Upper lobe of left lung (tissue), 6 donors: Measurements from ENCODE around the gene GADD45G. TPM values are rescaled to one million over a fixed set of nuclear protein-coding genes. Genes with fewer than 3 reads are reported as not detected.
A peak's percentile ranks its signal among the peaks of the same experiment; 100 is the strongest.

Experiments
- ATAC-seq, 2 donors: fragments of 200-7000 bp; cut with Tn5 transposase; one replicate each; pipeline ENCODE4 v1.9.1; 2022; ENCODE audit warnings: mild to moderate bottlenecking in 2 of 2, moderate library complexity in 2 of 2; ENCODE audit not compliant: low FRiP score in 2 of 2
- DNase-seq, 2 donors: peaks; one replicate each; pipeline ENCODE4 v3.0.0-alpha.2; 2019 to 2020
- H3K27ac ChIP-seq, 4 donors: fragments of 200-600 bp; sonication (generic); one replicate each; pipeline ENCODE4 v1.5.1; 2016 to 2019
- H3K27me3 ChIP-seq, 4 donors: fragments of 200-600 bp; sonication (generic); one replicate each; pipeline ENCODE4 v1.5.1; 2017 to 2019
- H3K36me3 ChIP-seq, 4 donors: fragments of 200-600 bp; sonication (generic); one replicate each; pipeline ENCODE4 v1.5.1; 2016 to 2019
- H3K4me1 ChIP-seq, 4 donors: fragments of 200-600 bp; sonication (generic); one replicate each; pipeline ENCODE4 v1.5.1; 2018 to 2019
- H3K4me3 ChIP-seq, 4 donors: fragments of 200-600 bp; sonication (generic); one replicate each; pipeline ENCODE4 v1.5.1; 2017 to 2019; ENCODE audit warnings: mild to moderate bottlenecking in 2 of 4, moderate library complexity in 1 of 4
- H3K9me3 ChIP-seq, 4 donors: fragments of 200-600 bp; sonication (generic); one replicate each; pipeline ENCODE4 v1.5.1; 2018 to 2019
- EP300 ChIP-seq, 4 donors: sonication (generic); formaldehyde crosslinking; IDR thresholded peaks; one replicate each; pipeline ENCODE4 v1.5.1; 2017; ENCODE audit warnings: antibody characterized with exemption in 4 of 4, control low read depth in 2 of 4
- POLR2A ChIP-seq, 4 donors: fragments of 450-650 bp; IDR thresholded peaks; one replicate each; pipeline ENCODE4 v1.5.1; 2016 to 2017; ENCODE audit warnings: antibody characterized with exemption in 4 of 4, mild to moderate bottlenecking in 2 of 4
- POLR2AphosphoS5 ChIP-seq, 2 donors: sonication (generic); formaldehyde crosslinking; IDR thresholded peaks; one replicate each; pipeline ENCODE4 v1.5.1; 2017; ENCODE audit warnings: antibody characterized with exemption in 2 of 2
- WGBS, 2 donors: methylation state at CpG; one replicate each; pipeline ENCODE4 v1.1.5; 2017 to 2018; 5-methylcytosine and 5-hydroxymethylcytosine counted together
- total RNA-seq, 6 donors: library from RNA; depleted of rRNA in 4 of 6; stranded (reverse); fragments of >200 nt in 4 of 6; gene quantifications; one replicate each; pipeline versions ENCODE4 v1.1.0 to v1.2.1, GENCODE V29; 2016 to 2021
- TF ChIP-seq, protein P1 (sequence below), 6 experiments: fragments of 450-650 bp in 4 of 6; fragments of 200-600 bp in 2 of 6; sonication (generic) in 2 of 6; IDR thresholded peaks; one replicate each; pipeline ENCODE4 v1.5.1; 2016 to 2019; ENCODE audit warnings: antibody characterized with exemption in 6 of 6
- donor health status: DM: no; HTN: no; CAD: no; lungs with moderate emphysema.
- donor health status: DM: no; HTN: yes; CAD: no; lungs with severe emphysema.

The GADD45G gene, protein sequence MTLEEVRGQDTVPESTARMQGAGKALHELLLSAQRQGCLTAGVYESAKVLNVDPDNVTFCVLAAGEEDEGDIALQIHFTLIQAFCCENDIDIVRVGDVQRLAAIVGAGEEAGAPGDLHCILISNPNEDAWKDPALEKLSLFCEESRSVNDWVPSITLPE
- 10 to 100 TPM; 12.6 to 46.1 (median 20.1) TPM for total RNA-seq

DNA sequence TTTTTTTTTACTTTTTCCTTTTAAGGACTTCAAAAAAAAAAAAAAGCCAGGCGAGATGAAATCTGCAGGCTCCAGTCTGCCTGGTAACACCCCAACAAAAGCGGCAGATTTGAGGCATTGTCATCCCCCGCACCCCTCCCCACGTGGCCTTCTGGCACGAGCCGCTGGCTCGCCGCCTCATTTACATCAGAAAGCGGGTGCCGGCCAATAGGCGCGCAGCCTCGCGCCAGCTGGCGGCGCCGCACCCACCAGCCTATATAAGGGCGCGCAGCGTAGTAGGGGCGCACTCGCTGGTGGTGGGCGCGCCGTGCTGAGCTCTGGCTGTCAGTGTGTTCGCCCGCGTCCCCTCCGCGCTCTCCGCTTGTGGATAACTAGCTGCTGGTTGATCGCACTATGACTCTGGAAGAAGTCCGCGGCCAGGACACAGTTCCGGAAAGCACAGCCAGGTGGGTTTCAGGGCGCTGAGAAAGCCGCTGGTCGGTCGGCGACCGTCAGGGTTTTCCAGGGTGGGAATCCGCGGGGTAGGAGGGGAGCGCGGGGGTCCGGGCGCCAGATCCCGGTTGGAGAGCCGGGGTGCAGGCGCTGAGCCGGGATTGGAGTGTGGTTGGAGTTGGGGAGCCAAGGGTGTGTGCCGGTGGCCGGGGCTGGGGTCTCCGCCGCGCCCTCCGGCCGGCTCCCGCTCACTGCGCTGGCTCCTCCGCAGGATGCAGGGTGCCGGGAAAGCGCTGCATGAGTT, at the start of gene GADD45G:
TSS of gene GADD45G (plus strand) at position 284 of the 736 bp plus-strand sequence. CDS start at position 394, 110 bp downstream.
- Histone ChIP-seq H3K27me3 (no peaks in the 10 kb centered on the region), H3K36me3 (peaks cover 0 to 4% (median 0%) of the 10 kb centered on the region in 4 donors), H3K4me3 (peak within 1 kb of the TSS; percentile 62 to 91 (median 78)), H3K9me3 (no peaks in the 10 kb centered on the region), H3K27ac (peak within 1 kb of the TSS; percentile 88 to 97 (median 94)), H3K4me1 (peaks cover 37 to 50% (median 40%) of the 10 kb centered on the region in 4 donors)
- 0 to 1% methylated on average over 14 to 49 of the region's 63 CpGs for WGBS, 2 donors
- ATAC-seq = peak; percentile 82 to 83
- TF ChIP-seq EP300 (IDR thresholded peaks at IDR 0.05) (peak in 1 of 4 donors; percentile 79), POLR2AphosphoS5 (IDR thresholded peaks at IDR 0.05) (peak; percentile 98 to 99), POLR2A (IDR thresholded peaks at IDR 0.05) (peak; percentile 90 to 99 (median 97))
- TF ChIP-seq, protein P1, sequence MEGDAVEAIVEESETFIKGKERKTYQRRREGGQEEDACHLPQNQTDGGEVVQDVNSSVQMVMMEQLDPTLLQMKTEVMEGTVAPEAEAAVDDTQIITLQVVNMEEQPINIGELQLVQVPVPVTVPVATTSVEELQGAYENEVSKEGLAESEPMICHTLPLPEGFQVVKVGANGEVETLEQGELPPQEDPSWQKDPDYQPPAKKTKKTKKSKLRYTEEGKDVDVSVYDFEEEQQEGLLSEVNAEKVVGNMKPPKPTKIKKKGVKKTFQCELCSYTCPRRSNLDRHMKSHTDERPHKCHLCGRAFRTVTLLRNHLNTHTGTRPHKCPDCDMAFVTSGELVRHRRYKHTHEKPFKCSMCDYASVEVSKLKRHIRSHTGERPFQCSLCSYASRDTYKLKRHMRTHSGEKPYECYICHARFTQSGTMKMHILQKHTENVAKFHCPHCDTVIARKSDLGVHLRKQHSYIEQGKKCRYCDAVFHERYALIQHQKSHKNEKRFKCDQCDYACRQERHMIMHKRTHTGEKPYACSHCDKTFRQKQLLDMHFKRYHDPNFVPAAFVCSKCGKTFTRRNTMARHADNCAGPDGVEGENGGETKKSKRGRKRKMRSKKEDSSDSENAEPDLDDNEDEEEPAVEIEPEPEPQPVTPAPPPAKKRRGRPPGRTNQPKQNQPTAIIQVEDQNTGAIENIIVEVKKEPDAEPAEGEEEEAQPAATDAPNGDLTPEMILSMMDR (IDR thresholded peaks at IDR 0.05) = peak in 3 of 6 experiments; percentile 35 to 49 (median 40)
- DNase-seq = peak; percentile 95 to 96

DNA sequence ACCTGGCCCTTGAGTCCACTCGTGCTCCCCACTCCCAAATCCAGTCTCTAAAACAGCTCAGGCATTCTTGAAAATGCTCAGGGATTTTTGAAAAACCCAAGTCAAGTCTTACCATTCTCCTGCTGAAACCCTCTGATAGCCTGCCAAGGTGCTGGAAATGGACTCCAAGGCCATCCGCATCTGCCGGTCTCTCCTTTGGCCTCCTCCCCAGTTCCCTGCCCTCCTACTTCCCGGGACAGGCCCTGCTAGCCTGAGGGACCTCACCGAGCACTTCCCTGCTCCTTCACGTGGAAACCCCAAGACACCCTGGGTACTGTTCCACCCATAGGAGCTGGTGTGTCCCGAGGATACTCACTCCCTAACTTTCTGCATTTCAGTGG, 49.8 kb upstream of the GADD45G start:
- 80 to 85% methylated on average over 7 of the region's 7 CpGs for WGBS, 2 donors
- no peaks in the 10 kb centered on the region for H3K36me3 ChIP-seq
- H3K4me3 ChIP-seq = no peak overlapping the region
- ATAC-seq = no peak
- H3K4me1 ChIP-seq = peaks cover 10 to 36% (median 31%) of the 10 kb centered on the region in 4 donors
- no peaks in the 10 kb centered on the region for H3K9me3 ChIP-seq
- DNase-seq = no peak
- H3K27me3 ChIP-seq = no peaks in the 10 kb centered on the region
- peak overlapping the region in 2 of 4 donors; percentile 4 to 84 for H3K27ac ChIP-seq
- no peak for TF ChIP-seq EP300 (IDR thresholded peaks at IDR 0.05)
- no peak for TF ChIP-seq POLR2AphosphoS5 (IDR thresholded peaks at IDR 0.05)
- no peak for TF ChIP-seq POLR2A (IDR thresholded peaks at IDR 0.05)
- TF ChIP-seq, protein P1 (IDR thresholded peaks at IDR 0.05) = no peak

DNA sequence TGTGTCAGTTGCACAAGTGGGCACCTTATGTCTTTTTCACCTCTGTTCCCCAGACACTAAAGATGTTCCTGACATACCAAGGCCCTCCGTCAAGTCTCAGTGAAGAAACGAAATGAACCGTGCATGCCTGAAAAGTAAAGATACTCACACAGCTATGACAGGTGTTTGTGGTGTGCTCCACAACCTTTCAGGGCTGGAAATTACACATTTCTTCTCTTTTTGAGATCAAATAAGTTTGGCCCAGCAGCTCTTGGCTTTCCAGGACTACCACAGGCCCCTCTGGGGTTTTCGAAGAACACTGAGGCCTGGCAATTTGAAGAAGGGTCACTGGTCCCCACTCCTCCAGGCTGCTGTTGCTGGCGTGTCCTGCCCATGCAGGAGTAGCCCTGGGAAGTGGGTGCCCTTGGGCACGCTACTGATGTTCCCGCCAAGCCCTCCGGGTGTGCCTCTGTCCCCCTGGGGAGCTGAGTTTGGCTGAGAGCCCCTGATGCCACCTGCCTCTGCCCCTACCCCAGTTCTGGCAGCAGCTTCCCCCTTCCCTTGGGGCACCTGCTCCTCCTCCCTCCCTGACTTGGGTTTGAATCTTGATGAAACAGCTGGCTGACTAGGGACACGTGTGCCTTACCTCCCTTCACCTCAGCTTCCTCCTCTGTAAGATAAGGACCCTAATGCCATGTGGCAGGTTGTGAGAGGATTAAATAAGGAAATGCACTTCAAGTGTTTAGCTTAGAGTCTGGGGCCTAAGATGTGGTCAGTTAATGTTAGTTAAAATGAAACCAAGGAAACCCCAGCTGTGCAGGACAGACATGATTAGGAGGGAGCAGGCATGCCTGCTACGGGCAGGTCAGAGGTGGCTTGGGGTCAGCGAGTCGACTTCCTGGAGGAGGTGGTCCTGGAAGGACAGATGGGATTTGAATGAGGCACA, 49.1 kb upstream of the GADD45G start:
- peaks cover 10 to 36% (median 31%) of the 10 kb centered on the region in 4 donors for H3K4me1 ChIP-seq
- 64 to 73% methylated on average over 8 to 12 of the region's 12 CpGs for WGBS, 2 donors
- no peaks in the 10 kb centered on the region for H3K27me3 ChIP-seq
- DNase-seq (peak in 1 of 2 donors; percentile 61), ATAC-seq (peak; percentile 50 to 79)
- H3K27ac ChIP-seq = peak overlapping the region; percentile 82 to 91 (median 84)
- H3K9me3 ChIP-seq = no peaks in the 10 kb centered on the region
- H3K36me3 ChIP-seq = no peaks in the 10 kb centered on the region
- no peak overlapping the region for H3K4me3 ChIP-seq
- no peak for TF ChIP-seq POLR2A (IDR thresholded peaks at IDR 0.05)
- TF ChIP-seq EP300 (IDR thresholded peaks at IDR 0.05) = peak in 2 of 4 donors; percentile 27 to 55
- TF ChIP-seq, protein P1 (IDR thresholded peaks at IDR 0.05) = no peak
- TF ChIP-seq POLR2AphosphoS5 (IDR thresholded peaks at IDR 0.05) = no peak

DNA sequence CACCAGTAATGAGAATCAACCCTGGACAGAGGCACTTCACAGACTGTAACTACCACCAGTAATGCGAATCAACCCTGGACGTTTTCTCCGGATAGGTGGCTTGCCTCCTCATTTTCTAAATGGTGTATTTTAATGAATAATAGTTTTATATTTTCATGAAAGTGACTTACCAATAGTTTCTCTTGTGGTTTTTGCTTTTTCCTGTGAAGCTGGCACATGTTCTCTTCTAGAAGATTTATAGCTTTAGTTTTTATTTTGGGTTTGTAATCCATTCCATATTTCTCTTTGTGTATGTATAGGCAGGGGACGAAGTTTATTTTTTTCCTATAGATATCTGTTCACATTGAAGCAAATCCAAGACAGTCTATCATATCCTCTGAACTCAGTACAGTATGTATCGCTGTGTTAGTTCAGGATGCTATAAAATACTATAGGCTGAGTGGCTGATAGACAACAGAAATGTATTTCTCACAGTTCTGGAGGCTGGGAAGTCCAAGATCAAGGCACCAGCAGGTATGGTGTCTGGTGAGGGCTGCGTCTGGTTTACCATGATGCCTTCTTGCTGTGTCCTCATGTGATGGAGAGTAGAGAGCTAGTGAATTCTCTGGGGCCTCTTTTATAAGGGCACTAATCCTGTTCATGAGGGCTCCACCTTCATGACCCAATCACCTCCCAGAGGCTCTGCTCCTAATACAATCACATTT, 46.5 kb upstream of the GADD45G start:
- H3K9me3 ChIP-seq = no peaks in the 10 kb centered on the region
- no peak for ATAC-seq
- 77 to 84% methylated on average over 6 of the region's 6 CpGs for WGBS, 2 donors
- H3K27me3 ChIP-seq = no peaks in the 10 kb centered on the region
- no peak for DNase-seq
- H3K27ac ChIP-seq = no peak overlapping the region
- peaks cover 10 to 36% (median 31%) of the 10 kb centered on the region in 4 donors for H3K4me1 ChIP-seq
- no peak overlapping the region for H3K4me3 ChIP-seq
- TF ChIP-seq EP300 (IDR thresholded peaks at IDR 0.05) (no peak), POLR2A (IDR thresholded peaks at IDR 0.05) (no peak), POLR2AphosphoS5 (IDR thresholded peaks at IDR 0.05) (no peak)
- TF ChIP-seq, protein P1 (IDR thresholded peaks at IDR 0.05) = no peak
- H3K36me3 ChIP-seq = no peaks in the 10 kb centered on the region
